Fibroblast of pulmonary artery (primary cell): ENCODE data around the gene MAGI1.

ENCODE experiments used
- DNase-seq: peaks from one replicate; pipeline ENCODE4 v3.0.0-alpha.2; 2010; ENCODE audit warnings: low read depth
- H3K4me3 ChIP-seq: replicated peaks from 2 replicates; pipeline ENCODE4 v1.5.1; 2011; ENCODE audit warnings: low read depth, mild to moderate bottlenecking, control low read depth, low read length, moderate library complexity
- CTCF ChIP-seq: IDR thresholded peaks from 2 replicates; pipeline ENCODE4 v1.5.1; 2011; ENCODE audit warnings: mild to moderate bottlenecking, control low read depth, low read length, inconsistent platforms; ENCODE audit errors: missing control alignments

MAGI1 gene

GRCh38 chr3:65559643-65560042, 479.1 kb downstream of the MAGI1 start:
- no peak for TF ChIP-seq CTCF
- no peak overlapping the region for H3K4me3 ChIP-seq
- DNase-seq = no peak

GRCh38 chr3:65558826-65559225, 479.9 kb downstream of the MAGI1 start:
- no peak for DNase-seq
- no peak overlapping the region for H3K4me3 ChIP-seq
- TF ChIP-seq CTCF = no peak

- TF ChIP-seq CTCF = no peak
- H3K4me3 ChIP-seq = no peak overlapping the region
- DNase-seq = no peak
Observed at GRCh38 chr3:65557899-65558564, 480.7 kb downstream of the MAGI1 start.

GRCh38 chr3:65556934-65557577, 481.7 kb downstream of the MAGI1 start:
- TF ChIP-seq CTCF = no peak
- no peak for DNase-seq
- no peak overlapping the region for H3K4me3 ChIP-seq

GRCh38 chr3:65552434-65552833, 486.3 kb downstream of the MAGI1 start:
- TF ChIP-seq CTCF = no peak
- H3K4me3 ChIP-seq = no peak overlapping the region

GRCh38 chr3:65551945-65552344, 486.8 kb downstream of the MAGI1 start:
- H3K4me3 ChIP-seq = no peak overlapping the region
- TF ChIP-seq CTCF = no peak
- no peak for DNase-seq

More at GRCh38 chr3:65552434-65552833, 486.3 kb downstream of the MAGI1 start:
- DNase-seq = no peak

- no peak overlapping the region for H3K4me3 ChIP-seq
- DNase-seq = no peak
- no peak for TF ChIP-seq CTCF
Observed at GRCh38 chr3:65550137-65550536, 488.6 kb downstream of the MAGI1 start.
